HG02623 (cell line): ENCODE measurements around the gene CYP3A5.
"Not testable (repeated sequence)": the region's sequence is repeated elsewhere in the genome, so short reads cannot be mapped to it uniquely, and the experiment has no call there.

Source experiments
- ATAC-seq: cut with Tn5 transposase; IDR thresholded peaks from one replicate; pipeline ENCODE4 v1.9.1; 2021; ENCODE audit warnings: moderate library complexity; ENCODE audit not compliant: unreplicated experiment

The CYP3A5 gene

DNA sequence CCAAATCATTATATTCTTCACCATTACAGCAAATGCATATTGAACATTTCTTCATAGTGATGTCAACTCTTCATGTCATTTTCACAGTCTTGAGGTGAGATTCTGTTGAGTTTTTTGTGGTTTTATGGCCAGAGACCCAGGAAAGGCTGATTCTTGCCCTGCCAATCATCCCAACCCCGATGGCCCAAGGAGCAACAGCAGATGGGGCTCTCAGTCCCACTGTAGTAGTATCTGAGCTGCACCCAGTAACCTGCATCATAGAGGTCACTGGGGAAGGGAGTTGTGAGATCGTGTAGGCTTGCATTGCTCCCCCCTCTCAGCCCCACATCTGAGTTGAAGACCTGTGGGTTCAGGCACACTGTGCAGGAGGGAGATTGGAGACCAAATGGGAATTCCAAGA is 36.3 kb downstream of the CYP3A5 start:
- ATAC-seq: no peak

- no peak for ATAC-seq
Observed at GRCh38 chr7:99642027-99642426, 37.8 kb downstream of the CYP3A5 start.

DNA sequence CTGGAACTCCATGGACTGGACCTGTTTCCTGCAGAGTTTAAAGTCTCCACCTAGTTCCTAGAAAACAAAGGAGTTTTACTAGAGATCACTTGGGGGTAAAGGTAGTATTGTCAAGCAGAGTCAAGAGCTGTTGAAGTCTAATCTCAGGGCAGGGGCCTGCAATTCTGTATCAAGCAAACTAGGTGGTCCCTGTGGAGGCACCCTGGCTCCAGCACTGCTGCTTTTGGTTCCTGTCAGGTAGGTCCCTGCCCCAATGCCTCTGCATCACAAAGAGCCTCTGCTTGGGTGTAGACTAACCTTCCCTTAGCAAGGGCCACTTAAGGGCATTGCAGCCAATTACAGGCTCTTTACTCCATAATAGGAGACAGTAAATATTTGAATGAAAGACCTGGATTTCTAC is 40.5 kb downstream of the CYP3A5 start:
- no peak for ATAC-seq

GRCh38 chr7:99638731-99639130 is 41.1 kb downstream of the CYP3A5 start:
- ATAC-seq: no peak

DNA sequence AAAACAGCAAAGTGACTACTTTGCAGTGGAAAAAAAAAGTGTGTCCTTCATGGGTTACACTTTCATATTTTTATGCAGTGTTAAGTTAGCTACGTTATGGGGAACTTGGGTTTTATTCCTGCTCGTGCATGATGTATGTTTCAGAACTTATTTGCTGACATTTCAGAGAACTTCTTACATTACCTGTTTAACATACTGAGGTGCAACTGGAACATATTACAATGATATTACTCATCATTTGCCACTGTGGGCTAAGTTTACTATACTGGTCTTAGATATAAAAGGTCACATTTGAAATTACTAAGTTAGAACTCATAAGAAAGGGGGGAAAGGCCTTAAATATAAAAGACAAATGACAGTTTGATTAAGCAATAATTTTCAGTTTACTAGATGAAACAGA is 42.4 kb downstream of the CYP3A5 start:
- not testable (repeated sequence) for ATAC-seq

DNA sequence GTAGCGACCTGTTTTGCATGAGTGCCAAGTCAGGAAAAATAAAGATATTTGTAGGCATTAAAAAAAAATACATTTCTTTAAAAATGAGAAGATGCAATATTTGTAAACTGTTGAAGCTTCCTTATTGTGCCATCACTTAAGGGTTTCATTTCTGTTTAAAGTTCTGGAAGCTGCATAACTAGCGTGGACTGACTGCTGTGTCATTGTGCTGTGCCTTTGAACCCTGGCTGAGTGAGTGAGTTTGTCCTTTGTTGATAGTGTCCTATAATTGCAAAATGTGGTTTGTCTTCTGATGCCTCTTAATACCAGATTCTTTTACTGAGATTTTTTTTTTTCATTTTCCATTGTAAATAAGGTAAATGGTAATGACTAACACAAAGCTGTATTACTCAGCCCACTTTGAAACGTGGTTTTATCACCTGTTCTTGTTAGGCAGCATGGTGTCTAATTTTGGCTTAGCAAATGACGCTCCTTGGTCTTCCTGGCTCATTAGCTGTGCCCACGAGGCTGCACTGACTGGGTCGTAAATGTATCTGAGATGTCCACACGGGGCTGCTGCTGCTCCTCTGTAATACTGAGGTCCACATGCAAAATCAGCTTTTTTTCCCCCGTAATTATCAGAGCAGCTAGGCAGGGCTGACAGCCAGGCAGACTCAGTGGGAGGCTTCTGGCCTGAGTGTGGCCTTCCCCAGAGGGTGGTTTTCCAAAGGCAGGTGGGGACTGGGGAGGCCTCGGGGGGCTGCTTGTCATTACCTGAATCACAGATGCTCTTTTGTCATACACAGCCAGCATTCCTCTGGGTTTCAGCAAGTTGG is 48.3 kb downstream of the CYP3A5 start:
- ATAC-seq: no peak

DNA sequence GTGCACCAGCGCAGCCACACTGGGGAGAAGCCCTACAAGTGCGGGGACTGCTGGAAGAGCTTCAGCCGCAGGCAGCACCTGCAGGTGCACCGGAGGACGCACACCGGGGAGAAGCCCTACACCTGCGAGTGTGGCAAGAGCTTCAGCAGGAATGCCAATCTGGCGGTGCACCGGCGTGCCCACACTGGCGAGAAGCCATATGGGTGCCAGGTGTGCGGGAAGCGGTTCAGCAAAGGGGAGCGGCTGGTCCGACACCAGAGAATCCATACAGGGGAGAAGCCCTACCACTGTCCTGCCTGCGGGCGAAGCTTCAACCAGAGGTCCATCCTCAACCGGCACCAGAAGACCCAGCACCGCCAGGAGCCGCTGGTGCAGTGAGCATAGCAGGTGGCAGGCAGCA is 50.2 kb downstream of the CYP3A5 start:
- no peak for ATAC-seq

DNA sequence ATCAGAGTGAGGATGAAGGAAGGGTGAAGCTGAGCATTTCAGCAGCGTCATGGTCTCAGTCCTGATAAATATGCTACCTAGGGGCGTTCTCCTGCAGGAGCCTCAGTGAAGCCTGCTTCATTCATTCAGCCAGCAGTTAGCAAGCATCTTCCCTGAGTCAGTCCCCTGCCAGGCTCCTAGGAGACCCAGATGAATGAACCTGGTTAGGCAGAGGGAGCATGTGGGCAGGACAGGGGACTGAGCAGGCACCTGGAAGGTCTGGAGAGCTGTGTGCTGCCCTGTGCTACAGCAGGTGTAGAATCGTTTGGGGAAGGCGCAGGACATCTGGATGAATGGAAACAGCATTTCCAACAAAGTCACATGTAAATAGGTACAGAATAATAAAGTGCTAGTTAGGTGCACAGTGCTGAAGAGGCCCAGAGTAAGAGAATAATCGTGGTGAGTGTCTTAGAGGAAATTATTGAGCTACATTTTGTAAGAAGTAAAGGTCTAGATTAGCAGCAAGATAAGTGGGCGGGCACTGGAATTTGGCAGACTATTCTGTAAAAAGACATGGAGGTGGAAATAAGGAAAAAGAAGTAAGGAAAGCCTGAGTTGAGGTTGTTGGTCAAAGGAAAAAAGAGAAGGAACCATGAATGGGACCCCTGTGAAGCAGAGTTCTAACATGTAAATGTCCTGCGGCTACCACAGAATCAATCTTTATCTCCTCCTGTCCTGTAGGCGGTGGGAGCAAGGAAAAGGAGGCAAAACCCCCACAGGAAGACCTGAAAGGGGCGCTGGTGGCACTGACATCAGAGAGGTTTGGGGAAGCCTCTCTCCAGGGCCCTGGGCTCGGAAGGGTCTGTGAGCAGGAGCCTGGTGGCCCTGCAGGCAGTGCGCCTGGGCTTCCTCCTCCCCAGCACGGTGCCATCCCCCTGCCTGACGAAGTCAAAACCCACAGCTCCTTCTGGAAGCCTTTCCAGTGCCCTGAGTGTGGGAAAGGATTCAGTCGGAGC is 51.0 kb downstream of the CYP3A5 start:
- no peak for ATAC-seq

DNA sequence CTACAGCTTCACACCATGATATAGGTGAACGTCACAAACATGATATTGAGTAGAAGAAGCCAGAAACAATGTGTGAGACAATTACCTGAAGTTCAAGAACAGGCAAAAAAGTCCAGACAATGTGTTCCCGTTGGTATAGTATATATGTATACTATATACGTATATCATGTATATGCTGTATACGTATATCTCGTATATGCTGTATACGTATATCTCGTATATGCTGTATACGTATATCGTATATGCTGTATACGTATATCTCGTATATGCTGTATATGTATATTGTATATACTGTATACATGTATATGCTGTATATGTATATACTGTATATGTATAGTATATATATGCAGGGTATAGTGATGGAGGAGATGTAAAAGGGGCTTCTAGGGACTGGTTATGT is 52.3 kb downstream of the CYP3A5 start:
- no peak for ATAC-seq

DNA sequence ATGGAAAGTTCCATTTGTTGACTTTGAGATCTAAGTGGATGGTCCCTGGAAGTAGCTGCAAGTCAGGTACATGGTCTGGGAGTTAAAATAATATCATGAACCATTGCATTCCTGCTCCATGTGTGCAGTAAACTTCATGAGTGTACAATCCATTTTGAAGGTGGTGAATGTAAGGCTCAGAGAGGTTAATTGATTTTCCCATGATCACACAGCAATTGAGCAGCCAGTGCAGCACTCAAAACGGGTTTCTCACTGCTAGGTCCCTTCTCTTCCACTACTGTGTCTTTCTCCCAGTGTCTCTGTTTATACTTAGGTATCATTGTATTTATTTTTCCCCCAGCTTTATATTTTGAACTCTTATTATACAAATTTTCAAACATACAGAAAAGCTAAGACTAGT is 53.1 kb downstream of the CYP3A5 start:
- no peak for ATAC-seq

GRCh38 chr7:99625961-99626360 is 53.8 kb downstream of the CYP3A5 start:
- ATAC-seq: no peak

GRCh38 chr7:99625321-99625720 is 54.5 kb downstream of the CYP3A5 start:
- no peak for ATAC-seq

- no peak for ATAC-seq
Observed at GRCh38 chr7:99624484-99624883, 55.3 kb downstream of the CYP3A5 start.

- no peak for ATAC-seq
Observed at GRCh38 chr7:99623702-99624447, 55.9 kb downstream of the CYP3A5 start.

DNA sequence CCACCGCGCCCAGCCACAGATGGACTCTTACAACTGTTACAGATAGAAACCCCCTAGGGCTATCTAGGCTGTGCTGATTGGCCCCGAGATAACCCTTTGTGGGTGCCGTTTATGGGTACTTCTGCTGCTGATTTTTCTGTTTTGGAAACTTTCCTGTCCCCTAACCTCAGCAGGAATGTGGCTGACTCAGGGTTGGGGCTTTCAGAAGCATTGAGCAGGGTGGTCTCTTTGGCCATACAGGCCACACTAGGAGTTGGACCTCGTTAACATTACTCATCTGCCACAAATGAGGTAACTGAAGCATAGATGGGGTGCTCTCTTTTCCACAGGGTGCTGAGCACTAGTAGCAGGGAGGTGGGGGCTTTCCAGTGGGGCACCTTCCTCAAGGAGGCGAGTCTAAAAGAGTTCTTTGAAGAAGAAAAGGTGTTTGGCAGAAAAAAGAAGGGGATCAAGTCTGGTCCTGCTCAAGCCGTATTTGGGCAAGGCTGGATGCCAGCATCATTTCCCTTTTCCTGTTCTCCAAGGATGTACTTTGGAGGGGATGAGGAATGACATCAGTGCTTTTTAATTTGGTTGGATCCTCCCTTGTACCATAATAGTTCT is 56.6 kb downstream of the CYP3A5 start:
- ATAC-seq: no peak

DNA sequence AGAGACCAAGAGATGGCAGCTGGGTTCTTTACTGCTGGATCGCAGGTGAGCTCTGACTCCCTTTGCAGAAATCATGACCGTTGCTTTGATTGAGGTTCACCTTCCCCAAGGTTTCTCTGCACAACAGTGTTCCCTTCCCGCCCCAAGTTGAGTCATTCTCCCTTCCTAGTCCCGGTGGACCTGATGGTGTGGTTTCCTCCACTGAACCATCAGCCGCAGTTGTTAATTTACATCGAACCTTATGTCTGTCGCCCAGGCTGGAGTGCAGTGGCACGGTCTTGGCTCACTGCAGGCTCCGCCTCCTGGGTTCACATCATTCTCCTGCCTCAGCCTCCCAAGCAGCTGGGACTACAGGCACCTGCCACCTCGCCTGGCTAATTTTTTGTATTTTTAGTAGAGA is 57.2 kb downstream of the CYP3A5 start:
- no peak for ATAC-seq

GRCh38 chr7:99621271-99621670 is 58.5 kb downstream of the CYP3A5 start:
- no peak for ATAC-seq

DNA sequence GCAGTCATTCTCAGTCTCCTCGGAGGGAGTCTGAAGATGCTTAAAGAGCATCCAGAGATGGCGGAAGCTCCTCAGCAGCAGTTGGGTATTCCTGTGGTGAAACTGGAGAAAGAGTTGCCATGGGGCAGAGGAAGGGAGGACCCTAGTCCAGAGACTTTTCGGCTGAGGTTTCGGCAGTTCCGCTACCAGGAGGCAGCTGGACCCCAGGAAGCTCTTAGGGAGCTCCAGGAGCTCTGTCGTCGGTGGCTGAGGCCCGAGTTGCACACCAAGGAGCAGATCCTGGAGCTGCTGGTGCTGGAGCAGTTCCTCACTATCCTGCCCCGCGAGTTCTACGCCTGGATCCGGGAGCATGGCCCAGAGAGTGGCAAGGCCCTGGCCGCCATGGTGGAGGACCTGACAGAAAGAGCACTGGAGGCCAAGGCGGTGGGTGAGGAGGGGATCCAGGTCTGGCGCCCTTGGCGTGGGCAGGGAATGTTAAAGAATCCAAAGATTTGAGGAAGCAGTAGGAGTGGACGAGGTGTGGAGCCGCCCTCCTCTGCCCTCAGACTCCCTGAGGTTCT is 60.1 kb downstream of the CYP3A5 start:
- ATAC-seq: no peak

- ATAC-seq: no peak
Observed at GRCh38 chr7:99618726-99619125, 61.1 kb downstream of the CYP3A5 start.

- peak; percentile 21 for ATAC-seq
Observed at GRCh38 chr7:99617192-99617781, 62.5 kb downstream of the CYP3A5 start.
